WTC11 (cell line): ENCODE results near the gene GATA1. TPM values are rescaled to one million over a fixed set of nuclear protein-coding genes. Genes with fewer than 3 reads are reported as not detected.

Experiments
- ATAC-seq: fragments of 200-7000 bp; cut with Tn5 transposase; 2 replicates; pipeline ENCODE4 v1.10.0; 2021; ENCODE audit warnings: mild to moderate bottlenecking, moderate library complexity
- CTCF ChIA-PET: fragments of 300-600 bp; sonication (Branson Sonifier 250); formaldehyde crosslinking; loops from one replicate; lab custom pipeline; 2021; ENCODE audit warnings: antibody characterized with exemption; lab: Charles Lee
- POLR2A ChIA-PET: fragments of 350-600 bp; sonication (Branson Sonifier 250); formaldehyde crosslinking; loops from one replicate; lab custom pipeline; 2021; ENCODE audit warnings: antibody characterized with exemption; lab: Charles Lee
- DNase-seq: peaks from one replicate; pipeline ENCODE4 v3.0.0; 2021; ENCODE audit warnings: low spot score
- H3K27ac Mint-ChIP-seq: 2 replicates; pipeline ENCODE4 v1.8.0; 2021; ENCODE audit warnings: mixed read lengths
- H3K27me3 Mint-ChIP-seq: 2 replicates; pipeline ENCODE4 v1.8.0; 2021; ENCODE audit warnings: low read depth, mild to moderate bottlenecking, moderate library complexity, mixed read lengths
- H3K36me3 Mint-ChIP-seq: 2 replicates; pipeline ENCODE4 v1.8.0; 2021; ENCODE audit warnings: mixed read lengths
- H3K4me1 Mint-ChIP-seq: 2 replicates; pipeline ENCODE4 v1.8.0; 2022; ENCODE audit warnings: mixed read lengths
- H3K4me3 Mint-ChIP-seq: 2 replicates; pipeline ENCODE4 v1.8.0; 2021; ENCODE audit warnings: mild to moderate bottlenecking, moderate library complexity, mixed read lengths
- H3K9me3 Mint-ChIP-seq: 2 replicates; pipeline ENCODE4 v1.8.0; 2021; ENCODE audit warnings: mixed read lengths
- CBFB ChIP-seq: sonication (generic); formaldehyde crosslinking; IDR thresholded peaks from 2 replicates; pipeline ENCODE4 v1.8.1; 2022; ENCODE audit warnings: mild to moderate bottlenecking, low read depth, missing genetic modification reagents
- ELF4 ChIP-seq: sonication (generic); formaldehyde crosslinking; IDR thresholded peaks from 2 replicates; pipeline ENCODE4 v1.8.1; 2022; ENCODE audit warnings: low read depth, mild to moderate bottlenecking, moderate library complexity, missing genetic modification reagents
- EMX1 ChIP-seq: fragments of 250-450 bp; sonication (Bioruptor Pico); IDR thresholded peaks from 2 replicates; pipeline ENCODE4 v1.8.0; 2021; ENCODE audit warnings: mild to moderate bottlenecking
- FOXP1 ChIP-seq: sonication (generic); formaldehyde crosslinking; IDR thresholded peaks from 2 replicates; pipeline ENCODE4 v1.8.0; 2022; ENCODE audit warnings: missing genetic modification reagents, mild to moderate bottlenecking, moderate library complexity, borderline replicate concordance
- NFATC4 ChIP-seq: fragments of 250-450 bp; sonication (Bioruptor Pico); IDR thresholded peaks from 2 replicates; pipeline ENCODE4 v1.9.0; 2021; ENCODE audit warnings: mild to moderate bottlenecking
- RORB ChIP-seq: fragments of 250-450 bp; sonication (Bioruptor Pico); IDR thresholded peaks from 2 replicates; pipeline ENCODE4 v1.9.0; 2021; ENCODE audit warnings: mild to moderate bottlenecking
- ZNF219 ChIP-seq: sonication (generic); formaldehyde crosslinking; IDR thresholded peaks from 2 replicates; pipeline ENCODE4 v1.8.0; 2023; ENCODE audit warnings: missing genetic modification reagents, mild to moderate bottlenecking, borderline replicate concordance
- total RNA-seq: library from RNA; stranded (reverse); gene quantifications from 3 replicates; pipeline ENCODE4 v1.2.3, GENCODE V29; 2021
- TF ChIP-seq, protein P1 (sequence below): fragments of 250-450 bp; sonication (Bioruptor Pico); IDR thresholded peaks from 2 replicates; pipeline ENCODE4 v1.9.0; 2021; ENCODE audit warnings: mild to moderate bottlenecking
- TF ChIP-seq, protein P2 (sequence below): sonication (generic); formaldehyde crosslinking; IDR thresholded peaks from 2 replicates; pipeline ENCODE4 v1.8.0; 2023; ENCODE audit warnings: mild to moderate bottlenecking, missing genetic modification reagents
- TF ChIP-seq, protein P3 (sequence below): sonication (generic); formaldehyde crosslinking; IDR thresholded peaks from 2 replicates; pipeline ENCODE4 v1.8.1; 2022; ENCODE audit warnings: missing genetic modification reagents, borderline replicate concordance
- TF ChIP-seq, protein P4 (sequence below): sonication (generic); formaldehyde crosslinking; IDR thresholded peaks from 2 replicates; pipeline ENCODE4 v1.8.0; 2022; ENCODE audit warnings: mild to moderate bottlenecking, missing genetic modification reagents
- TF ChIP-seq, protein P5 (sequence below): sonication (generic); formaldehyde crosslinking; IDR thresholded peaks from 2 replicates; pipeline ENCODE4 v1.8.1; 2023; ENCODE audit warnings: mild to moderate bottlenecking, missing genetic modification reagents, borderline replicate concordance
- TF ChIP-seq, protein P6 (sequence below): fragments of 200-600 bp; IDR thresholded peaks from 2 replicates; pipeline ENCODE4 v1.8.0; 2022; ENCODE audit warnings: antibody characterized with exemption

GATA1 gene
- total RNA-seq, 1 experiment from 2014 or later, result 0.26 TPM

DNA sequence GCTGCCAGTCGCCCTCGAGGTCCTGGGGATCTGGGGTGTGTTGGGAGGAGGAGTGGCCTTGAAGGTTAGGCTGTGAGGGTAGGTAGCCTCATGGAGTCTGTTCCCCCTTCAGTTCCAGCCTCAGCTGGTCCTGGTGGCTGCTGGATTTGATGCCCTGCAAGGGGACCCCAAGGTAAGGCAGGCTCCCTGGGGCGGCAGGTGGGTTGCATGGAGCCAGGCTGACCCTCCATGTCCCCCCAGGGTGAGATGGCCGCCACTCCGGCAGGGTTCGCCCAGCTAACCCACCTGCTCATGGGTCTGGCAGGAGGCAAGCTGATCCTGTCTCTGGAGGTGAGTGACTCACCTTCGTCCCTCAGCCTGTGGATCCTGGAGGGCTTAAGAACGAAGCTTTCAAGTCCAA lies 28.3 kb downstream of the GATA1 start:
- TF ChIP-seq ZNF219 (CRISPR knock-in tag) (no peak), RORB (CRISPR knock-in tag) (no peak)
- no peaks in the 10 kb centered on the region for H3K9me3 Mint-ChIP-seq

DNA sequence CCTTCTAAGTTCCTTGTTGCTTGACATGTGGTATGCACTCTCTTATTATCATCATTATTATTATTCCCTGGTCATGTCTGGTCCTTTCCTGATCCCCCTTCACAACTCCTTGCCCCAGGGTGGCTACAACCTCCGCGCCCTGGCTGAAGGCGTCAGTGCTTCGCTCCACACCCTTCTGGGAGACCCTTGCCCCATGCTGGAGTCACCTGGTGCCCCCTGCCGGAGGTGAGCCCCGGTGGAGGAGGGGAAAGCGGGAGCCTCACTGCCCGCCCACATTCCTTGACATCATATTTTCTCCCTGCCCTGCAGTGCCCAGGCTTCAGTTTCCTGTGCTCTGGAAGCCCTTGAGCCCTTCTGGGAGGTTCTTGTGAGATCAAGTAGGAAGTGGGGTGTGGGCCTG lies 28.9 kb downstream of the GATA1 start:
- peaks cover 3% of the 10 kb centered on the region for H3K36me3 Mint-ChIP-seq
- ATAC-seq (no peak), DNase-seq (no peak)
- no peaks in the 10 kb centered on the region for H3K9me3 Mint-ChIP-seq
- CTCF ChIA-PET, result no interaction called here
- POLR2A ChIA-PET, result no interaction called here
- TF ChIP-seq, protein P1, sequence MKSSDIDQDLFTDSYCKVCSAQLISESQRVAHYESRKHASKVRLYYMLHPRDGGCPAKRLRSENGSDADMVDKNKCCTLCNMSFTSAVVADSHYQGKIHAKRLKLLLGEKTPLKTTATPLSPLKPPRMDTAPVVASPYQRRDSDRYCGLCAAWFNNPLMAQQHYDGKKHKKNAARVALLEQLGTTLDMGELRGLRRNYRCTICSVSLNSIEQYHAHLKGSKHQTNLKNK (CRISPR knock-in tag), result no peak
- no peak for TF ChIP-seq EMX1 (CRISPR knock-in tag)
- TF ChIP-seq, all 79 proteins: peak for 0
- Mint-ChIP-seq H3K27me3 (no peaks in the 10 kb centered on the region), H3K4me3 (no peak overlapping the region), H3K4me1 (no peaks in the 10 kb centered on the region), H3K27ac (no peak overlapping the region)

More for the DNA sequence above, 28.3 kb downstream of the GATA1 start:
- H3K4me1 Mint-ChIP-seq, result no peaks in the 10 kb centered on the region
- H3K4me3 Mint-ChIP-seq, result no peak overlapping the region
- POLR2A ChIA-PET, result no interaction called here
- H3K36me3 Mint-ChIP-seq, result peaks cover 3% of the 10 kb centered on the region
- no peak overlapping the region for H3K27ac Mint-ChIP-seq
- CTCF ChIA-PET, result no interaction called here
- DNase-seq (no peak), ATAC-seq (no peak)
- H3K27me3 Mint-ChIP-seq, result no peaks in the 10 kb centered on the region

DNA sequence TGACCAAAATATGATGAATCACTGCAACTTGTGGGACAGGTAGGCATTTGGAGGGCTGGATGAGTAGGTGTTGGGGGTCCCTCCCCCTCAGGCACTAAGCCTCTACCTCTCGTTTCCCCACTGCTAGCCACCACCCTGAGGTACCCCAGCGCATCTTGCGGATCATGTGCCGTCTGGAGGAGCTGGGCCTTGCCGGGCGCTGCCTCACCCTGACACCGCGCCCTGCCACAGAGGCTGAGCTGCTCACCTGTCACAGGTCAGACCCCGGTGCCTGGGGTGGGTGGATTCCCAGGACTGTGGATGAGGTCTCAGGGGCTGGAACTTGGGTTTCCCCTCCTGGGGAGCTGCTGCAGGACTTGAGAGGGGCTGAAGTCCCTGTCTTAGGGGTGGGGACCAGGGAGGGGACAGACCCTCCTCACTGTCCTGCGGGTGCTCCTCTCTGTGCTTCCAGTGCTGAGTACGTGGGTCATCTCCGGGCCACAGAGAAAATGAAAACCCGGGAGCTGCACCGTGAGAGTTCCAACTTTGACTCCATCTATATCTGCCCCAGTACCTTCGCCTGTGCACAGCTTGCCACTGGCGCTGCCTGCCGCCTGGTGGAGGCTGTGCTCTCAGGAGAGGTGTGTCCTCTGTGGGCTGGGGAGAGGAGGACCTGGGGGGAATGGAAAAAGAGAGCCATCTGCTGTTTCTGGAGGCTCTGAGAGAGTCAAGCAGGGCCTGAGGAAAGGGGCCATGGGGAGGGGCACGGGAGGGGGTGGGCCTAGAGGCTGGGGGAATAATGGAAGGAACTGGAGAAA lies 29.8 kb downstream of the GATA1 start:
- ATAC-seq, result no peak

DNA sequence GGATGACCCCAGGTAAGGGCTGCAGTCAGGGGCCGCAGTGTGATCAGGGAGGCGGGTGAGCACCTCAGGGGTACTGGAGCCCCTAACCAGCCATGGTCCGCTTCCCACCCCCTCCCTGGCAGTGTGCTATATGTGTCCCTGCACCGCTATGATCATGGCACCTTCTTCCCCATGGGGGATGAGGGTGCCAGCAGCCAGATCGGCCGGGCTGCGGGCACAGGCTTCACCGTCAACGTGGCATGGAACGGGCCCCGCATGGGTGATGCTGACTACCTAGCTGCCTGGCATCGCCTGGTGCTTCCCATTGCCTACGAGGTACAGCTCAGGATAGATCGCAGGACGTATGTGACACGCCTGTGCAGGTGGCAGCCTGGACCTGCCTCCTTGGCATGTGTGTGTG lies 31.7 kb downstream of the GATA1 start:
- Mint-ChIP-seq H3K27me3 (no peaks in the 10 kb centered on the region), H3K9me3 (no peaks in the 10 kb centered on the region), H3K27ac (no peak overlapping the region), H3K36me3 (no peaks in the 10 kb centered on the region; the same call in 1 of the 2 replicates), H3K4me3 (no peak overlapping the region), H3K4me1 (no peaks in the 10 kb centered on the region)
- ATAC-seq (no peak), DNase-seq (no peak)
- CTCF ChIA-PET, result no interaction called here
- POLR2A ChIA-PET, result no interaction called here
- TF ChIP-seq ELF4 (CRISPR knock-in tag) (no peak), FOXP1 (no peak), NFATC4 (CRISPR knock-in tag) (no peak)
- TF ChIP-seq, protein P2, sequence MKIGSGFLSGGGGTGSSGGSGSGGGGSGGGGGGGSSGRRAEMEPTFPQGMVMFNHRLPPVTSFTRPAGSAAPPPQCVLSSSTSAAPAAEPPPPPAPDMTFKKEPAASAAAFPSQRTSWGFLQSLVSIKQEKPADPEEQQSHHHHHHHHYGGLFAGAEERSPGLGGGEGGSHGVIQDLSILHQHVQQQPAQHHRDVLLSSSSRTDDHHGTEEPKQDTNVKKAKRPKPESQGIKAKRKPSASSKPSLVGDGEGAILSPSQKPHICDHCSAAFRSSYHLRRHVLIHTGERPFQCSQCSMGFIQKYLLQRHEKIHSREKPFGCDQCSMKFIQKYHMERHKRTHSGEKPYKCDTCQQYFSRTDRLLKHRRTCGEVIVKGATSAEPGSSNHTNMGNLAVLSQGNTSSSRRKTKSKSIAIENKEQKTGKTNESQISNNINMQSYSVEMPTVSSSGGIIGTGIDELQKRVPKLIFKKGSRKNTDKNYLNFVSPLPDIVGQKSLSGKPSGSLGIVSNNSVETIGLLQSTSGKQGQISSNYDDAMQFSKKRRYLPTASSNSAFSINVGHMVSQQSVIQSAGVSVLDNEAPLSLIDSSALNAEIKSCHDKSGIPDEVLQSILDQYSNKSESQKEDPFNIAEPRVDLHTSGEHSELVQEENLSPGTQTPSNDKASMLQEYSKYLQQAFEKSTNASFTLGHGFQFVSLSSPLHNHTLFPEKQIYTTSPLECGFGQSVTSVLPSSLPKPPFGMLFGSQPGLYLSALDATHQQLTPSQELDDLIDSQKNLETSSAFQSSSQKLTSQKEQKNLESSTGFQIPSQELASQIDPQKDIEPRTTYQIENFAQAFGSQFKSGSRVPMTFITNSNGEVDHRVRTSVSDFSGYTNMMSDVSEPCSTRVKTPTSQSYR (CRISPR knock-in tag), result no peak
- TF ChIP-seq, protein P3, sequence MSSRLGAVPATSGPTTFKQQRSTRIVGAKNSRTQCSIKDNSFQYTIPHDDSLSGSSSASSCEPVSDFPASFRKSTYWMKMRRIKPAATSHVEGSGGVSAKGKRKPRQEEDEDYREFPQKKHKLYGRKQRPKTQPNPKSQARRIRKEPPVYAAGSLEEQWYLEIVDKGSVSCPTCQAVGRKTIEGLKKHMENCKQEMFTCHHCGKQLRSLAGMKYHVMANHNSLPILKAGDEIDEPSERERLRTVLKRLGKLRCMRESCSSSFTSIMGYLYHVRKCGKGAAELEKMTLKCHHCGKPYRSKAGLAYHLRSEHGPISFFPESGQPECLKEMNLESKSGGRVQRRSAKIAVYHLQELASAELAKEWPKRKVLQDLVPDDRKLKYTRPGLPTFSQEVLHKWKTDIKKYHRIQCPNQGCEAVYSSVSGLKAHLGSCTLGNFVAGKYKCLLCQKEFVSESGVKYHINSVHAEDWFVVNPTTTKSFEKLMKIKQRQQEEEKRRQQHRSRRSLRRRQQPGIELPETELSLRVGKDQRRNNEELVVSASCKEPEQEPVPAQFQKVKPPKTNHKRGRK (CRISPR knock-in tag), result no peak
- TF ChIP-seq, protein P4, sequence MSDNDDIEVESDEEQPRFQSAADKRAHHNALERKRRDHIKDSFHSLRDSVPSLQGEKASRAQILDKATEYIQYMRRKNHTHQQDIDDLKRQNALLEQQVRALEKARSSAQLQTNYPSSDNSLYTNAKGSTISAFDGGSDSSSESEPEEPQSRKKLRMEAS, result no peak

More for the DNA sequence above, 29.8 kb downstream of the GATA1 start:
- Mint-ChIP-seq H3K36me3 (peaks cover 3% of the 10 kb centered on the region), H3K9me3 (no peaks in the 10 kb centered on the region), H3K4me1 (no peaks in the 10 kb centered on the region), H3K27ac (no peak overlapping the region), H3K27me3 (no peaks in the 10 kb centered on the region), H3K4me3 (no peak overlapping the region)
- DNase-seq, result no peak
- TF ChIP-seq, protein P5, sequence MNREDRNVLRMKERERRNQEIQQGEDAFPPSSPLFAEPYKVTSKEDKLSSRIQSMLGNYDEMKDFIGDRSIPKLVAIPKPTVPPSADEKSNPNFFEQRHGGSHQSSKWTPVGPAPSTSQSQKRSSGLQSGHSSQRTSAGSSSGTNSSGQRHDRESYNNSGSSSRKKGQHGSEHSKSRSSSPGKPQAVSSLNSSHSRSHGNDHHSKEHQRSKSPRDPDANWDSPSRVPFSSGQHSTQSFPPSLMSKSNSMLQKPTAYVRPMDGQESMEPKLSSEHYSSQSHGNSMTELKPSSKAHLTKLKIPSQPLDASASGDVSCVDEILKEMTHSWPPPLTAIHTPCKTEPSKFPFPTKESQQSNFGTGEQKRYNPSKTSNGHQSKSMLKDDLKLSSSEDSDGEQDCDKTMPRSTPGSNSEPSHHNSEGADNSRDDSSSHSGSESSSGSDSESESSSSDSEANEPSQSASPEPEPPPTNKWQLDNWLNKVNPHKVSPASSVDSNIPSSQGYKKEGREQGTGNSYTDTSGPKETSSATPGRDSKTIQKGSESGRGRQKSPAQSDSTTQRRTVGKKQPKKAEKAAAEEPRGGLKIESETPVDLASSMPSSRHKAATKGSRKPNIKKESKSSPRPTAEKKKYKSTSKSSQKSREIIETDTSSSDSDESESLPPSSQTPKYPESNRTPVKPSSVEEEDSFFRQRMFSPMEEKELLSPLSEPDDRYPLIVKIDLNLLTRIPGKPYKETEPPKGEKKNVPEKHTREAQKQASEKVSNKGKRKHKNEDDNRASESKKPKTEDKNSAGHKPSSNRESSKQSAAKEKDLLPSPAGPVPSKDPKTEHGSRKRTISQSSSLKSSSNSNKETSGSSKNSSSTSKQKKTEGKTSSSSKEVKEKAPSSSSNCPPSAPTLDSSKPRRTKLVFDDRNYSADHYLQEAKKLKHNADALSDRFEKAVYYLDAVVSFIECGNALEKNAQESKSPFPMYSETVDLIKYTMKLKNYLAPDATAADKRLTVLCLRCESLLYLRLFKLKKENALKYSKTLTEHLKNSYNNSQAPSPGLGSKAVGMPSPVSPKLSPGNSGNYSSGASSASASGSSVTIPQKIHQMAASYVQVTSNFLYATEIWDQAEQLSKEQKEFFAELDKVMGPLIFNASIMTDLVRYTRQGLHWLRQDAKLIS (CRISPR knock-in tag), result no peak
- no peak for TF ChIP-seq ELF4 (CRISPR knock-in tag)
- TF ChIP-seq, protein P6, sequence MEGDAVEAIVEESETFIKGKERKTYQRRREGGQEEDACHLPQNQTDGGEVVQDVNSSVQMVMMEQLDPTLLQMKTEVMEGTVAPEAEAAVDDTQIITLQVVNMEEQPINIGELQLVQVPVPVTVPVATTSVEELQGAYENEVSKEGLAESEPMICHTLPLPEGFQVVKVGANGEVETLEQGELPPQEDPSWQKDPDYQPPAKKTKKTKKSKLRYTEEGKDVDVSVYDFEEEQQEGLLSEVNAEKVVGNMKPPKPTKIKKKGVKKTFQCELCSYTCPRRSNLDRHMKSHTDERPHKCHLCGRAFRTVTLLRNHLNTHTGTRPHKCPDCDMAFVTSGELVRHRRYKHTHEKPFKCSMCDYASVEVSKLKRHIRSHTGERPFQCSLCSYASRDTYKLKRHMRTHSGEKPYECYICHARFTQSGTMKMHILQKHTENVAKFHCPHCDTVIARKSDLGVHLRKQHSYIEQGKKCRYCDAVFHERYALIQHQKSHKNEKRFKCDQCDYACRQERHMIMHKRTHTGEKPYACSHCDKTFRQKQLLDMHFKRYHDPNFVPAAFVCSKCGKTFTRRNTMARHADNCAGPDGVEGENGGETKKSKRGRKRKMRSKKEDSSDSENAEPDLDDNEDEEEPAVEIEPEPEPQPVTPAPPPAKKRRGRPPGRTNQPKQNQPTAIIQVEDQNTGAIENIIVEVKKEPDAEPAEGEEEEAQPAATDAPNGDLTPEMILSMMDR, result no peak
- no peak for TF ChIP-seq CBFB (CRISPR knock-in tag)
- ChIA-PET POLR2A (no interaction called here), CTCF (interaction anchor here (0.7 kb wide), 1 partner anchor 121 kb away, joined by 4 read pairs; no protein-coding TSS in a partner anchor)
